IMR-90 (cell line): ENCODE results near the gene SLIT1.

ENCODE experiments used
- MAFK ChIP-seq: IDR thresholded peaks from 2 replicates; pipeline ENCODE4 v1.6.1; 2012; ENCODE audit warnings: low read depth, low read length, improper control_type of control experiment
- POLR2A ChIP-seq: IDR thresholded peaks from 2 replicates; pipeline ENCODE4 v1.6.1; 2012; ENCODE audit warnings: mild to moderate bottlenecking, low read depth, low read length
- RAD21 ChIP-seq: IDR thresholded peaks from 2 replicates; pipeline ENCODE4 v1.6.1; 2012; ENCODE audit warnings: low read length, improper control_type of control experiment
- TF ChIP-seq, protein P1 (sequence below): conservative IDR thresholded peaks from 2 replicates; pipeline ENCODE4 v1.5.1; 2012; ENCODE audit warnings: mild to moderate bottlenecking, low read depth, low read length, improper control_type of control experiment

- TF ChIP-seq, protein P1, sequence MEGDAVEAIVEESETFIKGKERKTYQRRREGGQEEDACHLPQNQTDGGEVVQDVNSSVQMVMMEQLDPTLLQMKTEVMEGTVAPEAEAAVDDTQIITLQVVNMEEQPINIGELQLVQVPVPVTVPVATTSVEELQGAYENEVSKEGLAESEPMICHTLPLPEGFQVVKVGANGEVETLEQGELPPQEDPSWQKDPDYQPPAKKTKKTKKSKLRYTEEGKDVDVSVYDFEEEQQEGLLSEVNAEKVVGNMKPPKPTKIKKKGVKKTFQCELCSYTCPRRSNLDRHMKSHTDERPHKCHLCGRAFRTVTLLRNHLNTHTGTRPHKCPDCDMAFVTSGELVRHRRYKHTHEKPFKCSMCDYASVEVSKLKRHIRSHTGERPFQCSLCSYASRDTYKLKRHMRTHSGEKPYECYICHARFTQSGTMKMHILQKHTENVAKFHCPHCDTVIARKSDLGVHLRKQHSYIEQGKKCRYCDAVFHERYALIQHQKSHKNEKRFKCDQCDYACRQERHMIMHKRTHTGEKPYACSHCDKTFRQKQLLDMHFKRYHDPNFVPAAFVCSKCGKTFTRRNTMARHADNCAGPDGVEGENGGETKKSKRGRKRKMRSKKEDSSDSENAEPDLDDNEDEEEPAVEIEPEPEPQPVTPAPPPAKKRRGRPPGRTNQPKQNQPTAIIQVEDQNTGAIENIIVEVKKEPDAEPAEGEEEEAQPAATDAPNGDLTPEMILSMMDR, result no peak
- TF ChIP-seq MAFK (no peak), POLR2A (no peak), RAD21 (no peak)
Measured at GRCh38 chr10:97075961-97076525, 109.7 kb downstream of the SLIT1 start.
